ENCODE data around the gene MYL6. TPM values are rescaled to one million over a fixed set of nuclear protein-coding genes. Genes with fewer than 3 reads are reported as not detected.

MYL6 gene
- total RNA-seq (2022) (716 and 997 TPM in 2 replicates), Bru-seq, nascent RNA (percentile 98 among the genes with signal in this experiment), BruChase-seq, experiment 1, labeled RNA remaining after a 6-hour chase (percentile 98 among the genes with signal in this experiment), BruChase-seq, experiment 2, labeled RNA remaining after a 2-hour chase (percentile 98 among the genes with signal in this experiment)
- long read RNA-seq, transcript MYL6-207 (6 exons, 655 nt) = minor isoform, 254 of 1,759 reads
- long read RNA-seq, transcript MYL6-210 (7 exons, 573 nt) = minor isoform, 8 of 1,759 reads
- long read RNA-seq, transcript MYL6-218 (7 exons, 901 nt) = major isoform, 933 of 1,759 reads
- long read RNA-seq, transcript MYL6-219 (5 exons, 1,438 nt) = minor isoform, 62 of 1,759 reads
- long read RNA-seq, partial matches to known transcripts = 406 of 1,759 reads
- long read RNA-seq, other reads (novel, unspliced or antisense) = 85 of 1,759 reads

DNA sequence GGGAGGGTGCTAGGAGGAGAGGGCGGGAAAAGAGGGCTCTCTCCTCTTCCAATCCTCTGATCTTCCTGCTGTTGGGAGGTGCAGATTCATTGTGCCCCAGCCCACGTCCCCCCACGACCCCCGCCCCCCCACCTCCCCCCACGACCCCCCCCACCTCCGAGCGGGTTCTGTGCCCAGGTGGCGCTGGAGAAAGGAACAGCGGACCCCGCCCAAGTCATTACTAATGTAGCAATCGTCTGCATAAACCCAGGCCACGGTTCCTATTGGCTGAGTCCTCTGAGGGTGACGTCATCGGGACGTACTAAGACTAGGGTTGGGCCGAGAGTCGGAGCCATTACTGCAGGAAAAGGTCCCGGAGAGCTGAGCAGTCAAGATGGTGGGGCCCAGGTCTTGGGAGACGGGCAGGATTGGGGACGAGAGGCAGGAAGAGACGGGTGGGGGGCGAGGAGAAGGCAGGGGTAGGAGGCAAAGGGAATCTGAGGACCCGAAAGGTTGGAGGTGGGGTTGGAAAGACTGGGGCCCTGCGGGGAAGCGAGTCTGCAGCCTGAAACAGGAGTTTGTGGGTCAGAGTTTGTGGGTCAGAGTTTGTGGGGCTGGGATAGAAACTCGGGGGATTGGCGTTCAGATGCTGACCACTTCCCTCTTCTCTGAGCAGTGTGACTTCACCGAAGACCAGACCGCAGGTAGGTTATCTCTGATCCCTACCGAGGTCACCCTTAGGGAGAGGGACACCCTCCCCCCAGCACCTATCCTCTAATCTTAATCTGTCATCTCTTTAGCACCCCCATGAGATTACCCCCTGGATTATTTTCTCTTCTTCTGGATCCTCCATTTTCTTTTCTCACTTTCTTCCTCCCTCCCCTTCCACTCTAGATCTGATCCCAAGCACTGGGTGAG, at the start of gene MYL6:
TSS of gene MYL6 (plus strand) at position 331 of the 897 bp plus-strand sequence. CDS start at position 374, 43 bp downstream.
- H3K36me3 Mint-ChIP-seq (ENCODE audit: insufficient read depth, unreplicated experiment) = peaks cover 65% of the 10 kb centered on the region
- no TSS peak for BruUV-seq (replicated peaks)
- intact Hi-C loops (cut with micrococcal nuclease) = no loop called here
- TF ChIP-seq, protein P1, sequence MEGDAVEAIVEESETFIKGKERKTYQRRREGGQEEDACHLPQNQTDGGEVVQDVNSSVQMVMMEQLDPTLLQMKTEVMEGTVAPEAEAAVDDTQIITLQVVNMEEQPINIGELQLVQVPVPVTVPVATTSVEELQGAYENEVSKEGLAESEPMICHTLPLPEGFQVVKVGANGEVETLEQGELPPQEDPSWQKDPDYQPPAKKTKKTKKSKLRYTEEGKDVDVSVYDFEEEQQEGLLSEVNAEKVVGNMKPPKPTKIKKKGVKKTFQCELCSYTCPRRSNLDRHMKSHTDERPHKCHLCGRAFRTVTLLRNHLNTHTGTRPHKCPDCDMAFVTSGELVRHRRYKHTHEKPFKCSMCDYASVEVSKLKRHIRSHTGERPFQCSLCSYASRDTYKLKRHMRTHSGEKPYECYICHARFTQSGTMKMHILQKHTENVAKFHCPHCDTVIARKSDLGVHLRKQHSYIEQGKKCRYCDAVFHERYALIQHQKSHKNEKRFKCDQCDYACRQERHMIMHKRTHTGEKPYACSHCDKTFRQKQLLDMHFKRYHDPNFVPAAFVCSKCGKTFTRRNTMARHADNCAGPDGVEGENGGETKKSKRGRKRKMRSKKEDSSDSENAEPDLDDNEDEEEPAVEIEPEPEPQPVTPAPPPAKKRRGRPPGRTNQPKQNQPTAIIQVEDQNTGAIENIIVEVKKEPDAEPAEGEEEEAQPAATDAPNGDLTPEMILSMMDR (IDR thresholded peaks at IDR 0.05; ENCODE audit: unreplicated experiment) = no peak
- no peaks in the 10 kb centered on the region for H3K9me3 Mint-ChIP-seq (ENCODE audit: unreplicated experiment)
- ChIA-PET POLR2A (interaction anchor here (0.6 to 7.6 kb wide), 24 partner anchors 8 to 478 kb away, joined by 3 to 146 read pairs (median 6); partner anchors contain the start of genes COQ10A, ESYT1, PA2G4 and RNF41), CTCF (interaction anchor here (0.6 to 6.1 kb wide), 5 partner anchors 30 to 111 kb away, joined by 4 to 36 read pairs (median 15); partner anchors contain the start of genes SMARCC2 and ZC3H10)
- H3K4me3 Mint-ChIP-seq (ENCODE audit: unreplicated experiment) = peak within 1 kb of the TSS; percentile 97
- H3K4me1 Mint-ChIP-seq (ENCODE audit: insufficient read depth, unreplicated experiment) = peaks cover 35% of the 10 kb centered on the region
- peak; percentile 98 for DNase-seq (ENCODE audit: unreplicated experiment)
- H3K27ac Mint-ChIP-seq (ENCODE audit: low read depth, unreplicated experiment) = peak within 1 kb of the TSS; percentile 100
- H3K27me3 Mint-ChIP-seq (ENCODE audit: insufficient read depth, unreplicated experiment) = no peaks in the 10 kb centered on the region

DNA sequence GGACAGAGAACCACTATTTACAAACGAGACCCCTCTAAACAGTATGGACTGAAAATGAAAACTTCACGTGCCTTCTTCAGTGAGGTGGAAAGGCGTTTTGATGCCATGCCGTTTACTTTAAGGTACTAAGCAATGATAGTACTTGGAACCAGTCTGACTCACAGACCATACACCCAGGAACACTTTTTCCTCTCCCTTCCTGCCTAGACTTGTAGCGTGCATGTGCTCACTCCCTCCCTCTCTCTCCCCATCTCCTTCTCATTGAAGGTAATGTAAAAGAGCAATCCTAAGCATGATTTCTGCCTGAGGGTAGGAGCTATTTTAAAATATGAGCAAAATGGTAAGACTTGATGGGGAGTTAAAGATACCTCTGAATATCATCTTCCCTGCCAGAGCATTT, 47.6 kb upstream of the MYL6 start:
- Mint-ChIP-seq H3K36me3 (ENCODE audit: insufficient read depth, unreplicated experiment) (peaks cover 85% of the 10 kb centered on the region), H3K27ac (ENCODE audit: low read depth, unreplicated experiment) (no peak overlapping the region), H3K4me1 (ENCODE audit: insufficient read depth, unreplicated experiment) (peaks cover 15% of the 10 kb centered on the region), H3K27me3 (ENCODE audit: insufficient read depth, unreplicated experiment) (no peaks in the 10 kb centered on the region), H3K9me3 (ENCODE audit: unreplicated experiment) (no peaks in the 10 kb centered on the region), H3K4me3 (ENCODE audit: unreplicated experiment) (no peak overlapping the region)
- ChIA-PET POLR2A (interaction anchor here (0.6 to 10.0 kb wide), 11 partner anchors 7 to 182 kb away, joined by 3 to 249 read pairs (median 5); partner anchors contain the start of genes RAB5B, RPL41, SMARCC2 and ZC3H10), CTCF (interaction anchor here (0.6 to 1.9 kb wide), 12 partner anchors 8 to 373 kb away, joined by 3 to 8 read pairs (median 4); partner anchors contain the start of genes ERBB3, MYL6, SMARCC2 and ZC3H10)
- TF ChIP-seq, protein P1 (IDR thresholded peaks at IDR 0.05; ENCODE audit: unreplicated experiment) = no peak
- BruUV-seq (replicated peaks) = no TSS peak
- DNase-seq (ENCODE audit: unreplicated experiment) = peak; percentile 44
- intact Hi-C loops (cut with micrococcal nuclease) = no loop called here

DNA sequence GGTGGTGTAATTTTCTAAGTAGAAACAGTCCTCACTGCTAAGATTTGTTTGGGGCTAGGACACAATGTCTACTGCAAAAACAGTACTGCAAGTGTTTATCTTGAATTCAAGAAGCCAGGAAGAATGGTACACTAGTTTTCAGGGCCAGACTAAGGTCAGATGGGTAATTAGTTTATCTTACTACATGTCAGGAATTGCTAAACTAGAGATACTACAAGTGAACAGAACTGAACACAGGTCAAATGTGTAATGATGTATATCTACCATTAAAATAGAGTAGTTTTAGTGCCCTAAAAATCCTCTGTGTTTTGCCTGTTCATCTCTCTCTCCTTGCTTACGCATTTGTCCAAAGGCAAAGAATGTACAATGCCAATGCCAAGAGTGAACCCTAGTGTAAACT, 44.1 kb upstream of the MYL6 start:
- TF ChIP-seq, protein P1 (IDR thresholded peaks at IDR 0.05; ENCODE audit: unreplicated experiment) = no peak
- H3K27ac Mint-ChIP-seq (ENCODE audit: low read depth, unreplicated experiment) = no peak overlapping the region
- H3K9me3 Mint-ChIP-seq (ENCODE audit: unreplicated experiment) = no peaks in the 10 kb centered on the region
- ChIA-PET CTCF (interaction anchor here (1.8 kb wide), 1 partner anchor 9 kb away, joined by 4 read pairs; the partner anchor contains the start of gene PA2G4), POLR2A (interaction anchor here (1.6 to 6.0 kb wide), 2 partner anchors 13 to 14 kb away, joined by 7 to 165 read pairs; partner anchors contain the start of gene ESYT1)
- peaks cover 17% of the 10 kb centered on the region for H3K4me1 Mint-ChIP-seq (ENCODE audit: insufficient read depth, unreplicated experiment)
- H3K36me3 Mint-ChIP-seq (ENCODE audit: insufficient read depth, unreplicated experiment) = peaks cover 80% of the 10 kb centered on the region
- intact Hi-C loops (cut with micrococcal nuclease) = no loop called here
- H3K27me3 Mint-ChIP-seq (ENCODE audit: insufficient read depth, unreplicated experiment) = no peaks in the 10 kb centered on the region
- no TSS peak for BruUV-seq (replicated peaks)
- no peak for DNase-seq (ENCODE audit: unreplicated experiment)
- H3K4me3 Mint-ChIP-seq (ENCODE audit: unreplicated experiment) = no peak overlapping the region

All from MCF 10A (cell line).